EH (cell line): Measurements from ENCODE around the gene DDR2.
"Not testable (repeated sequence)": the region's sequence is repeated elsewhere in the genome, so short reads cannot be mapped to it uniquely, and the experiment has no call there.

Experiments used
- DNase-seq: peaks from one replicate; pipeline ENCODE4 v3.0.0-alpha.2; 2015; ENCODE audit warnings: low read depth

Gene DDR2

GRCh38 chr1:162772571-162773154, 140.4 kb downstream of the DDR2 start:
- DNase-seq: peak; percentile 29

- DNase-seq: no peak
Measured at GRCh38 chr1:162774007-162774406, 141.7 kb downstream of the DDR2 start.

GRCh38 chr1:162779043-162779442, 146.8 kb downstream of the DDR2 start:
- no peak for DNase-seq

GRCh38 chr1:162782671-162783070, 150.4 kb downstream of the DDR2 start:
- no peak for DNase-seq

GRCh38 chr1:162784926-162785325, 152.7 kb downstream of the DDR2 start:
- DNase-seq: not testable (repeated sequence)

GRCh38 chr1:162788783-162789182, 156.5 kb downstream of the DDR2 start:
- DNase-seq: peak; percentile 16

- peak; percentile 64 for DNase-seq
Measured at GRCh38 chr1:162790303-162790984, 158.2 kb downstream of the DDR2 start, which contains the start of gene HSD17B7. Gene HSD17B7, plus strand, starts transcription at chr1:162790702. Its CDS starts 99 bp downstream, at chr1:162790801.

GRCh38 chr1:162790985-162791357, 158.7 kb downstream of the DDR2 start:
- not testable (repeated sequence) for DNase-seq

- DNase-seq: not testable (repeated sequence)
Measured at GRCh38 chr1:162794284-162794683, 162.0 kb downstream of the DDR2 start.

- not testable (repeated sequence) for DNase-seq
Measured at GRCh38 chr1:162796617-162797279, 164.5 kb downstream of the DDR2 start.

- peak; percentile 82 for DNase-seq
Measured at GRCh38 chr1:162799995-162800830, 167.9 kb downstream of the DDR2 start.

- DNase-seq: not testable (repeated sequence)
Measured at GRCh38 chr1:162807503-162807902, 175.2 kb downstream of the DDR2 start.

GRCh38 chr1:162812357-162812756, 180.1 kb downstream of the DDR2 start:
- not testable (repeated sequence) for DNase-seq

- not testable (repeated sequence) for DNase-seq
Measured at GRCh38 chr1:162818136-162818535, 185.9 kb downstream of the DDR2 start.

- DNase-seq: not testable (repeated sequence)
Measured at GRCh38 chr1:162818666-162819065, 186.4 kb downstream of the DDR2 start.

- DNase-seq: peak; percentile 6
Measured at GRCh38 chr1:162822391-162823200, 190.3 kb downstream of the DDR2 start.

GRCh38 chr1:162823231-162823630, 191.0 kb downstream of the DDR2 start:
- no peak for DNase-seq

- peak; percentile 41 for DNase-seq
Measured at GRCh38 chr1:162823771-162824525, 191.7 kb downstream of the DDR2 start.

- DNase-seq: no peak
Measured at GRCh38 chr1:162829268-162829667, 197.0 kb downstream of the DDR2 start.

GRCh38 chr1:162832470-162832869, 200.2 kb downstream of the DDR2 start:
- no peak for DNase-seq
